Measurements from ENCODE around the gene SCRG1. TPM values are rescaled to one million over a fixed set of nuclear protein-coding genes. Genes with fewer than 3 reads are reported as not detected.
A peak's percentile ranks its signal among the peaks of the same experiment; 100 is the strongest.

The SCRG1 gene
- polyA plus RNA-seq, 1 donor = 1.2 TPM

- no peak for DNase-seq
Observed at GRCh38 chr4:173410079-173410478, 11.2 kb upstream of the SCRG1 start.

- DNase-seq = no peak
Observed at GRCh38 chr4:173405840-173406606, 7.1 kb upstream of the SCRG1 start.

- DNase-seq = no peak
Observed at GRCh38 chr4:173404296-173404865, 5.5 kb upstream of the SCRG1 start.

- no peak for DNase-seq
Observed at GRCh38 chr4:173403051-173403450, 4.1 kb upstream of the SCRG1 start.

GRCh38 chr4:173401063-173401462, 2.1 kb upstream of the SCRG1 start:
- no peak for DNase-seq

- no peak for DNase-seq
Observed at GRCh38 chr4:173398220-173398619, 696 bp downstream of the SCRG1 start.

- DNase-seq = no peak
Observed at GRCh38 chr4:173397604-173398003, 1.3 kb downstream of the SCRG1 start.

- DNase-seq = no peak
Observed at GRCh38 chr4:173391701-173392100, 7.2 kb downstream of the SCRG1 start.

GRCh38 chr4:173386751-173387150, 12.2 kb downstream of the SCRG1 start:
- DNase-seq = no peak

GRCh38 chr4:173382349-173382748, 16.6 kb downstream of the SCRG1 start:
- no peak for DNase-seq

- no peak for DNase-seq
Observed at GRCh38 chr4:173381610-173382009, 17.3 kb downstream of the SCRG1 start.

- no peak for DNase-seq
Observed at GRCh38 chr4:173380987-173381386, 17.9 kb downstream of the SCRG1 start.

GRCh38 chr4:173379929-173380328, 19.0 kb downstream of the SCRG1 start:
- DNase-seq = no peak

GRCh38 chr4:173374588-173374987, 24.3 kb downstream of the SCRG1 start:
- DNase-seq = no peak

- peak; percentile 86 for DNase-seq
Observed at GRCh38 chr4:173371292-173372192, 27.4 kb downstream of the SCRG1 start.

GRCh38 chr4:173370477-173371291, 28.2 kb downstream of the SCRG1 start, which contains the start of gene SAP30:
TSS of gene SAP30 (plus strand) at chr4:173370954. CDS start at chr4:173371183, 229 bp downstream.
- peak; percentile 99 for DNase-seq

- DNase-seq = no peak
Observed at GRCh38 chr4:173370130-173370476, 28.8 kb downstream of the SCRG1 start.

GRCh38 chr4:173367946-173368345, 31.0 kb downstream of the SCRG1 start:
- no peak for DNase-seq

GRCh38 chr4:173367285-173367684, 31.6 kb downstream of the SCRG1 start:
- no peak for DNase-seq

- no peak for DNase-seq
Observed at GRCh38 chr4:173365359-173365996, 33.4 kb downstream of the SCRG1 start.

GRCh38 chr4:173362666-173363065, 36.2 kb downstream of the SCRG1 start:
- DNase-seq = no peak

Data from hindlimb muscle (tissue), 1 donor.